ENCODE measurements around the gene IGIP.

IGIP gene

GRCh38 chr5:140111859-140112551 is 13.7 kb upstream of the IGIP start:
- DNase-seq: no peak

- no peak for DNase-seq
Observed at GRCh38 chr5:140112685-140113179, 13.0 kb upstream of the IGIP start.

- DNase-seq: peak in 1 of 4 experiments; percentile 16
Observed at GRCh38 chr5:140113180-140113698, 12.5 kb upstream of the IGIP start.

GRCh38 chr5:140113699-140114263 is 12.0 kb upstream of the IGIP start, which contains the start of gene PURA:
PURA (plus strand) TSS chr5:140114109; CDS start chr5:140114182, 73 bp downstream.
- peak; percentile 89 to 95 (median 94) for DNase-seq

- peak in 1 of 4 experiments; percentile 32 for DNase-seq
Observed at GRCh38 chr5:140114341-140115185, 11.2 kb upstream of the IGIP start.

- no peak for DNase-seq
Observed at GRCh38 chr5:140115186-140115500, 10.6 kb upstream of the IGIP start.

GRCh38 chr5:140116716-140117115 is 9.0 kb upstream of the IGIP start:
- no peak for DNase-seq

GRCh38 chr5:140117523-140117922 is 8.2 kb upstream of the IGIP start:
- DNase-seq: no peak

- DNase-seq: no peak
Observed at GRCh38 chr5:140118302-140118936, 7.3 kb upstream of the IGIP start.

- DNase-seq: no peak
Observed at GRCh38 chr5:140126315-140127012, 727 bp downstream of the IGIP start.

GRCh38 chr5:140128376-140128775 is 2.6 kb downstream of the IGIP start:
- DNase-seq: no peak

GRCh38 chr5:140130949-140131733 is 5.4 kb downstream of the IGIP start:
- DNase-seq: no peak

GRCh38 chr5:140131967-140132409 is 6.3 kb downstream of the IGIP start:
- DNase-seq: no peak

- no peak for DNase-seq
Observed at GRCh38 chr5:140133514-140134167, 7.9 kb downstream of the IGIP start.

- DNase-seq: no peak
Observed at GRCh38 chr5:140134277-140134935, 8.7 kb downstream of the IGIP start.

- DNase-seq: no peak
Observed at GRCh38 chr5:140135127-140135526, 9.4 kb downstream of the IGIP start.

- no peak for DNase-seq
Observed at GRCh38 chr5:140136624-140137023, 10.9 kb downstream of the IGIP start.

- no peak for DNase-seq
Observed at GRCh38 chr5:140140435-140140834, 14.7 kb downstream of the IGIP start.

GRCh38 chr5:140141241-140141640 is 15.5 kb downstream of the IGIP start:
- no peak for DNase-seq

GRCh38 chr5:140142246-140142645 is 16.5 kb downstream of the IGIP start:
- DNase-seq: no peak
